T-helper 2 cell treated with Interferon-gamma antibody and Interleukin-4, amounts not matched to agents 5 μg/mL and 100 μg/mL, for 36 hours (primary cell): Measurements from ENCODE around the gene ZRSR2.
A peak's percentile ranks its signal among the peaks of the same experiment; 100 is the strongest.
"Not testable (repeated sequence)": the region's sequence is repeated elsewhere in the genome, so short reads cannot be mapped to it uniquely, and the experiment has no call there.

ENCODE experiments used
- DNase-seq: peaks from one replicate; pipeline ENCODE4 v3.0.0; 2021; ENCODE audit warnings: low spot score
- H3K27ac Mint-ChIP-seq: one replicate; pipeline ENCODE4 v1.8.0; 2021; ENCODE audit warnings: mild to moderate bottlenecking, mixed read lengths
- H3K27me3 Mint-ChIP-seq: one replicate; pipeline ENCODE4 v1.8.0; 2021; ENCODE audit warnings: low read depth, mixed read lengths
- H3K36me3 Mint-ChIP-seq: one replicate; pipeline ENCODE4 v1.8.0; 2021; ENCODE audit warnings: low read depth, mixed read lengths
- H3K4me1 Mint-ChIP-seq: one replicate; pipeline ENCODE4 v1.8.0; 2021; ENCODE audit warnings: low read depth, mixed read lengths
- H3K4me3 Mint-ChIP-seq: one replicate; pipeline ENCODE4 v1.8.0; 2022; ENCODE audit warnings: mild to moderate bottlenecking, moderate library complexity, mixed read lengths
- H3K9me3 Mint-ChIP-seq: one replicate; pipeline ENCODE4 v1.8.0; 2021; ENCODE audit warnings: mixed read lengths

The ZRSR2 gene

DNA sequence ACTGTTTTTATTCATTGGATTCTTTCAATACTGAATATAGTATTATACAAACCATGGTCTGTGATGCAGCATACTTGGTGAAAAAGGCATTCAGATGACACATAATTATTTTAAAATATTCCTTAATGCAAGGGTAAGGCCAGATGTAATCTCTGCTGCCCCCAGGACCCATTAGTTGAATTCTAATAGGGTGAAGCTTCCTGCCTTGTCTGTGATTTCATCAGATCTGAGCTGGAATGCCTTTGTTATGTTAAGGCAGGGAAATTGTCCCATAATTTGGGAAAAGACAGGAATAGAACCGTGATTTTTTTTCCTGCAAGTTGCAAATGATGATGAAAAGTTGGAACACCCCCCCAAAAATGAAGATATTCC lies 26.1 kb downstream of the ZRSR2 start:
- Mint-ChIP-seq H3K36me3 (peaks cover 49% of the 10 kb centered on the region), H3K4me3 (peak overlapping the region; percentile 74), H3K9me3 (no peaks in the 10 kb centered on the region), H3K27ac (peak overlapping the region; percentile 72), H3K4me1 (peaks cover 40% of the 10 kb centered on the region), H3K27me3 (no peaks in the 10 kb centered on the region)
- no peak for DNase-seq

DNA sequence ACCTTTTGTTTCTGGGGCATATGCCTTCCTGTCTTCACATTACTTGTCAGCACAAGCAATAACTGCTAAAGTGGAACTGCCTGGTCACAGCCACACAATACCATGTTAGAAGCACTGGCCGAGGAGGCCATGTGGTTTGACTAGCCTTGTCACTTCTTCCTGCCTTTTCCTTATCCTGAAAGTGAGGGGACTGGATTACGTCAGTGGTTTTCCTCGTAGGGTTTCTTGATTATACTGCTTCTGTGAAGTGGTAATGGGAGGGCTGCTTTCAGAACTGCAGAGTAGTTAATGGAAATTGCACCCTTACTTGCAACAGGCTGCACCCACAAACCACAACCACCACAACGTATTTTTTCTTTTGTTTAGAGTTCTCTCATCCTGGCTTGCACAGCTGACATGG lies 26.6 kb downstream of the ZRSR2 start:
- Mint-ChIP-seq H3K36me3 (peaks cover 48% of the 10 kb centered on the region), H3K9me3 (no peaks in the 10 kb centered on the region), H3K4me1 (peaks cover 41% of the 10 kb centered on the region), H3K27ac (peak overlapping the region; percentile 81), H3K27me3 (no peaks in the 10 kb centered on the region), H3K4me3 (peak overlapping the region; percentile 74)
- DNase-seq = peak; percentile 55

DNA sequence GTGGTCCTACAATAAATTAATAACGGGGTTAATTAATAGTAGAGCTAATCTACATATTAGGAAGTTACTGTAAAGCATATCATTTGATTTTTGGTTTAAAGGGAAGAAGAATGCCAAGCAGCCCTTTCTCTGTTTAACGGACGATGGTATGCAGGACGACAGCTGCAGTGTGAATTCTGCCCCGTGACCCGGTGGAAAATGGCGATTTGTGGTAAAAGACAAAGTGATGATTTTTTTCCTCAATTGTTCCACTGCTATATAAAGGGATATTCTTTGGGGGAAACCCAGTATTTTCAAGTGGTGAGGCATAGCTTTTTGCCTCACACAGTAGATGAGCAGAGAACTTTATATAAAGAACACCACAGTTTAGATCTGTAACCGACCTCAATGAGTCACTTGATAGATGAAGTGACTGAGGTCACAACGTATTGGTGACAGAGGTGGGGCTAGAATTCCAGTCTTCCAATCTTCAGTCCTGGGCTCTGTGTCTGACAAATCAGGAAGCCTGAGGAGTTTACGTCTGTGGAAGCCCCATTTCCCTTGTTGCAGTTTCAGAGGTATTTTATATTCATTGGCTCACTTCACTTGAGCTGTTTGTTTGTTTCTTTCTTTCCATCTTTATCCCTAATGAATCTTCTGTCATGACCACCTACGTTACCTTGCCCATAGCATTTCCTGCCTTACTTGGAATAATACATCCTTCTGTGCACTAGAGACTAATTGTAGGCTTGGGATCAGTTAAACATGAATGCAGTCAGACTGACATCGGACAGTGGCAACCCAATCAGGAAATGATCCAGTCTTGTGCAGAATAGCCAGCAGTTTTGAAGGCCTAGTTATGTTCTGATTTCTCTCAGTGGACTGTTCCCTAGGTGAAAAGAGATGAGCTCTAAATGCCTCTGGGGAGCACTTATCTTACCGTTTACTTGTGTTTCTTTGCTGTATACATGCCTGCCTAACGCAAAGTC lies 30.1 kb downstream of the ZRSR2 start:
- no peak overlapping the region for H3K27ac Mint-ChIP-seq
- peaks cover 28% of the 10 kb centered on the region for H3K4me1 Mint-ChIP-seq
- peaks cover 43% of the 10 kb centered on the region for H3K36me3 Mint-ChIP-seq
- DNase-seq = peak; percentile 14
- H3K9me3 Mint-ChIP-seq = no peaks in the 10 kb centered on the region
- H3K4me3 Mint-ChIP-seq = no peak overlapping the region
- H3K27me3 Mint-ChIP-seq = no peaks in the 10 kb centered on the region

DNA sequence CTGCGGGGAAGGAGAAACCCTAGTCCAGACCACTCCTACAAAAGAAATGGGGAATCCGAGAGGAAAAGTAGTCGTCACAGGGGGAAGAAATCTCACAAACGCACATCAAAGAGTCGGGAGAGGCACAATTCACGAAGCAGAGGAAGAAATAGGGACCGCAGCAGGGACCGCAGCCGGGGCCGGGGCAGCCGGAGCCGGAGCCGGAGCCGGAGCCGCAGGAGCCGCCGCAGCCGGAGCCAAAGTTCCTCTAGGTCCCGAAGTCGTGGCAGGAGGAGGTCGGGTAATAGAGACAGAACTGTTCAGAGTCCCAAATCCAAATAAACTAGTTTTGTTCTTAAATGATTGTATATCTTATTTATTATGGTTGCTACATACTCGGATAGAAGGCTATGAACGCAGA lies 32.6 kb downstream of the ZRSR2 start:
- peaks cover 35% of the 10 kb centered on the region for H3K36me3 Mint-ChIP-seq
- DNase-seq = no peak
- H3K4me1 Mint-ChIP-seq = peaks cover 12% of the 10 kb centered on the region
- no peak overlapping the region for H3K27ac Mint-ChIP-seq
- H3K27me3 Mint-ChIP-seq = no peaks in the 10 kb centered on the region
- H3K4me3 Mint-ChIP-seq = no peak overlapping the region
- no peaks in the 10 kb centered on the region for H3K9me3 Mint-ChIP-seq

DNA sequence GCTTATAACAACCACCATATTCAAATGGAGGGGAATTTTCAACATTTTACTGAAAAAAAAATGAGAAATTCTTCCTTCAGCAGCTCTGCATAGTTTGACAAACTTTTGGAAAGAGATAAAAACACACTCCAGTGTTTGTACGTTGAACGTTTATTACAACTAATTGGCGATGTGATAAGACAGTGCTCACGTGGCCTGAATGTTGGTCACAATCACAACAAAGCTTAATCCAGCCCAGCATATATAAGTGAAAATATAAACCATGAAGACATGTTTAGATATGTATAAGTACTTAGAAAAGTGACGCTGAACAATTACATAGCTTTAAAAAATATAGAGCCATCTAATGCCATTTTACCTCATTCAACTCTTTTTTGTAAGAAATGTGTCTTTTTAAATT lies 35.7 kb downstream of the ZRSR2 start:
- H3K36me3 Mint-ChIP-seq = peaks cover 27% of the 10 kb centered on the region
- no peak overlapping the region for H3K27ac Mint-ChIP-seq
- peaks cover 3% of the 10 kb centered on the region for H3K4me1 Mint-ChIP-seq
- H3K9me3 Mint-ChIP-seq = no peaks in the 10 kb centered on the region
- H3K4me3 Mint-ChIP-seq = no peak overlapping the region
- DNase-seq = no peak
- no peaks in the 10 kb centered on the region for H3K27me3 Mint-ChIP-seq

DNA sequence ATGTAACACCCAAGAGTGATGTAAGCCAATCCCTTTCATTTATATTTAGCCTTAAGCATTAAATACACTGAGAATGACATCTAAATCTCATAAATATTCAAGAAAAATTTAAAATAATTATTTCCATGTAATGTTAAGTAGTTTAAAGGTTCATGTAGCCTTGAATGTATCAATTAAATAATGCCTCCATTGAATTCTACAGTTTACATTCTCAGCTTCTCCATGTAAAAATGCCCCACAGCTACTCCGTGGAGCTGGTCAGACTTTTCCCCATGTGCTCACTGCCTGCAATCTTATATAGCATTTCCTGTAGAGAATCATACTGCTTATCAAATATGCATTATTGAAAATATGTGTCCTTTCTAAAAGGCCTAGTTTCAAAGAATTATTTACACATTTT lies 38.9 kb downstream of the ZRSR2 start:
- H3K9me3 Mint-ChIP-seq = no peaks in the 10 kb centered on the region
- no peaks in the 10 kb centered on the region for H3K27me3 Mint-ChIP-seq
- H3K4me1 Mint-ChIP-seq = no peaks in the 10 kb centered on the region
- no peak for DNase-seq
- peaks cover 17% of the 10 kb centered on the region for H3K36me3 Mint-ChIP-seq
- no peak overlapping the region for H3K27ac Mint-ChIP-seq
- H3K4me3 Mint-ChIP-seq = no peak overlapping the region

DNA sequence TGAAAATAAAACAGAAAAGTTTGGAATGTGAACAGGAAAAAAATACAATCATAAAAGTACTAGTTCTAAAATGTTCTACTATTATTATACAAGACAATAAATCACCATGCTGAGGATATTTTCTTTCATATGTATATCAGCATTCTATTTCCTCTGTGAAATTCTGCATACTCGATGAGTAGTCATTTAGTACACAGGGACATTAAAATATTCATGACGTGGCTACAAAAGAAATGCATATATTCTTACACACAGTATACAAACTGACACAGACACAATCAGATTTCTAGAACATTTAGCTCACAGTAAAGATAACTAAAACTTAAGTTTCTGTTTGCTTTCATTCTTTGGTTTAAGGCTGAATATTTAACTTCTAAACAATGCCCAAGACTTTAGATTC lies 41.1 kb downstream of the ZRSR2 start:
- peaks cover 11% of the 10 kb centered on the region for H3K36me3 Mint-ChIP-seq
- not testable (repeated sequence) for H3K4me3 Mint-ChIP-seq, H3K27me3 Mint-ChIP-seq, DNase-seq, H3K9me3 Mint-ChIP-seq, H3K27ac Mint-ChIP-seq, H3K4me1 Mint-ChIP-seq

DNA sequence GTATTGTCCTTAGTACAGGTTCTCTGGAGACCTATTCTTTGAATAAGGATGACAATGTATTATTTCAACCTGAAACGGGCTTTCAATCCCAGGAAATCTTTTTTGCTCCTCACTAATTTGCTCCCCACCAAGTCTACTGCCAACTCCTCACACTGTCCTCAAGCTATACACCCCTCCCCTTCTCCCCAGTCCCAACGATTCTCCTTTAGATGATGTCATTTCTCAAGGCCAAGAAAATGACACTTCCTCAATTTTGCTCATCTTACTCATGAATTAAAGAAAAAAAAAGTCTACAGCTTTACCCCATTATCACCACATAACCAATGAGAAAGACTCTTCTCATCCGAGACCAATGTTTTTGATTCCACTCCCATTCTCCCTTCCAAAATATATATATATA lies 43.8 kb downstream of the ZRSR2 start:
- H3K4me1 Mint-ChIP-seq = no peaks in the 10 kb centered on the region
- no peak overlapping the region for H3K4me3 Mint-ChIP-seq
- no peak for DNase-seq
- no peaks in the 10 kb centered on the region for H3K27me3 Mint-ChIP-seq
- H3K9me3 Mint-ChIP-seq = no peaks in the 10 kb centered on the region
- peaks cover 5% of the 10 kb centered on the region for H3K36me3 Mint-ChIP-seq
- peak overlapping the region; percentile 9 for H3K27ac Mint-ChIP-seq

DNA sequence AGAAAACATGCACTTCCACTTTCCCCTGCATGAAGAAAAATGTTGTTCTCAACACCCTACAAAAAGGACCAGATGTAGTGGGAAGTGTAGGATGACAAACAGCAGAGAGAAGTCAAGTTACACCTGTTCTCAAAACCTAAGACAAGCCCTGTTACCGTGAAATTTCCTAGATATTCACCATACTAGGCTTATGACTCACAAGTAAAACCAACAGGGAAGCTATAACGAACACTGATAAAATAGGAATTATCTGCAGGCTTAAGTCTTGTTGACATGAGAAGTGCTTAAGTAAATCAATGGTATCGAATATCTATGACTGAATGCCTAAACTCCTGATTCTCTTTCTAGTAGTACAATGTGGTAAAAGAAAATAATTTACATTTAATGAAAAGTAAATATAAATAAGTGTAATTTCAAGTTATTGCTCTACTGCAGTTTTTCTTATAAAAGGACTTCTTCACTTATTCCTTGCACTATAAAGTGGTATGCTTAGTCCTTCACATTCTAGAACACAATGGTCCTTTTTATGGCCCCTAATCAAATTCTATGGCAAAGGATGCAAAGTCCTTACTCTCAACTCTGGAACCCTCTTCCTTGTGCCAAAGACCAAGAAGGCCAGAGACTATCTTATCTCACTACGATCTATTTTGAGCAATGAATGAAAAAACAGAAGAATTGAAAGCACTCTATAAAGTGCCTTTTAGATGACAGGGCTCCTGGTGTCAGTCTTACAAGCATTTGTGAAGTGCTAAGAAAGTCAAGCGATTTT lies 44.7 kb downstream of the ZRSR2 start:
- Mint-ChIP-seq H3K9me3 (no peaks in the 10 kb centered on the region), H3K4me3 (no peak overlapping the region), H3K27ac (no peak overlapping the region), H3K27me3 (no peaks in the 10 kb centered on the region), H3K4me1 (no peaks in the 10 kb centered on the region), H3K36me3 (peaks cover 5% of the 10 kb centered on the region)
- DNase-seq = no peak

DNA sequence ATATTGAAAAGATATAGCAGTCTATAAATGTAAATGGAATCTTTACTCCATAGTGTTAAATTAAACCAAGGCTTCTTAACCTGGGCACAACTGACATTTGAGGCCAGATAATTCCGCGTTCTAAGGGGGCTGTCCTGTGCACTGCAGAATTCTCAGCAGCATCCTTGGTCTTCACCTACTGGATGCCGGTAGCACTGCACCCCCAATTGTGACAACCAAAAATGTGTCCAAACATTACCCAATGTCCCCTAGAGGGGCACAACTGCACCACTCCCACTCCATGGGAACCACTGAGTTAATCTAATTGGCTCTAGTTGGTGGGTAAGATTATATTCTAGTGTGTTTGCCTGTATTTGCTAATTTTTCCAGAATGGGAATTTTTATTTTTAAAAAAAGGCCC lies 47.7 kb downstream of the ZRSR2 start:
- Mint-ChIP-seq H3K27ac (no peak overlapping the region), H3K4me3 (no peak overlapping the region), H3K4me1 (no peaks in the 10 kb centered on the region), H3K27me3 (no peaks in the 10 kb centered on the region), H3K36me3 (peaks cover 9% of the 10 kb centered on the region), H3K9me3 (no peaks in the 10 kb centered on the region)
- no peak for DNase-seq

DNA sequence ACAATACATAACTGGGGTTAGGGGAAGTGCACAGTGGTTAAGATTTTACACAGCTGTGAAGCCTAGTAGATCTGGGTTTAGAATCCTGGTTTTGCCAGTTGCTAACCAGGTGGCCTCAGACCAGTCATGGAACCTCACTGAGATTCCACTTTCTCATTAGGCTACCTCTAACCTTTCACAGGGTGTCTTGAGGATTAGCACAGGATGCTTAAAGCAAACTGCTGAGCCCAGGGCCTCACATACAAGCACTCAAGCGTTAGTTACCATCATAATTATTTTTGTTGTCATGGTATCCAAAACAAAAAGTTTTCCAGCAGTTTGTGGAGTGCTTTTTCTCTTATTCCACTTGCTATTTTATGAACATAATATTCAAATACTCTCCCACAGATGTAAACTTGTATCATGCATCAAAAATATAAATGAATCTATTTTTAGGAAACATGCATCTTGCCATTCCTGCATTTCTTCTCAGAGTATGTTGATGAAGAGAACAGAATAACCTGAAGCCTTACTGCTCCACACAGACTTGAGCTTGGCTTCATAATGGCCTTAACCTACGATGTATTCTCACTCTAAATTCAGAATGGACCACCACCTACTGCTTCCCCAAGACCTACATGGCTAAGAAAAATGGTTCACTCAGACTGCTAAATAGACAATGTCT lies 51.7 kb downstream of the ZRSR2 start:
- peaks cover 16% of the 10 kb centered on the region for H3K36me3 Mint-ChIP-seq
- H3K27ac Mint-ChIP-seq = no peak overlapping the region
- no peak for DNase-seq
- H3K27me3 Mint-ChIP-seq = no peaks in the 10 kb centered on the region
- no peaks in the 10 kb centered on the region for H3K9me3 Mint-ChIP-seq
- H3K4me1 Mint-ChIP-seq = no peaks in the 10 kb centered on the region
- no peak overlapping the region for H3K4me3 Mint-ChIP-seq

DNA sequence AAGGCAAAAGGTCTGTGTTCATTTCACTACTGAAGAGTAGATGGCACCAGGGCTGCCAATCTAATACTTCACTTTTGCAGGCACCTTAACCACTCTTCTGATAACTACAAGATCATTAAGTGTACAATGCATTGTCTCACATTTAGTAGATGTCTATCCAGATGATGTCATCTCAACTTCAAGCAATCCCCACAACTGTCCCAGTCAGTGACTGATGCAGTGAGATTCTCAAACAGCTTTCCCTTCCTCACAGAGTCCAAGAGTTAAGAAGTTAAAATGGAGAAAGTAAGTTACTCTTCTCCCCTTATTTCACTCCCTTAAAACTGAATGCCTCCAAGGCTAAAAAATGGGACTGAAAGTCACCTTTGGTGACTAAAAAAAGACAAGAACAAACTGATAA lies 53.7 kb downstream of the ZRSR2 start:
- Mint-ChIP-seq H3K27me3 (no peaks in the 10 kb centered on the region), H3K4me3 (no peak overlapping the region), H3K4me1 (peaks cover 4% of the 10 kb centered on the region), H3K36me3 (peaks cover 19% of the 10 kb centered on the region), H3K27ac (no peak overlapping the region), H3K9me3 (no peaks in the 10 kb centered on the region)
- DNase-seq = no peak

DNA sequence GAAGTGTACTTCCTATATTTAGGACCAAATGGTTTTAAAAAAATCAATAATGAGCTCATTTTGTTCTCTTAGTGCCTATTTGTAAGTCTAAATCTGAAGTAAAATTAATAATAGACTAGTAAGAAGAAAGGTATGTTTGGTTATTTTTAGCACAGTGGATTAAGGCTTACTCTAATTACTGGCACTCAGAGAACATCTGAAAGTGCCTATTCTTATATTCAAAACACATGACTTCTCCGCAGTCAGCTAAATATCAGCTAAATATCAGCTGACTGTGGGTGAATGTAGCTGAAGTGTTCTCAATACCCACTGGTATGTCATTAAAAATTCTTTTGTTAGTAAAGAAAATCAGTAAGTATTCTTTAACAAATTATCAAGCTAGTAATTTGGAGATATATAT lies 58.3 kb downstream of the ZRSR2 start:
- H3K9me3 Mint-ChIP-seq = no peaks in the 10 kb centered on the region
- no peak overlapping the region for H3K4me3 Mint-ChIP-seq
- no peak for DNase-seq
- H3K36me3 Mint-ChIP-seq = peaks cover 30% of the 10 kb centered on the region
- peaks cover 23% of the 10 kb centered on the region for H3K4me1 Mint-ChIP-seq
- no peak overlapping the region for H3K27ac Mint-ChIP-seq
- H3K27me3 Mint-ChIP-seq = no peaks in the 10 kb centered on the region

DNA sequence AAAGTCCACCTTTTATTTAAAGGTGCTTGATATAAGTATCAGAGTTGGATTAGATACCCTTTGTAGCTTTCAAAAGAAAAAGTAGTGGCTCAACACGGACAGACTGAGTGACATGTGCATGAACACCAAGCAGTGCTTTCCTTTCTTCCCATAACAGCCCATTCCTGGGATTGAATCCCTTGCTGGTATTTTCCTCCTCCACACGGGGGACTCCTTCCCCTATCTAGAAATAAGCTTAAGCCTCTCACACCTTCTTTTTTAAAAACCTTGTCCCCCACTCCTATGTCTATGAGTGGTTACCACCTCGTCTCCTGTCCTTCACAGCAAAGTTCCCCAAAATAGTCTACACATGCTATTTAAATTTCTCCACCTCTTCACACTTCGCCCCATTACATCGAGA lies 59.3 kb downstream of the ZRSR2 start:
- H3K4me1 Mint-ChIP-seq = peaks cover 23% of the 10 kb centered on the region
- DNase-seq = no peak
- no peaks in the 10 kb centered on the region for H3K9me3 Mint-ChIP-seq
- H3K4me3 Mint-ChIP-seq = no peak overlapping the region
- no peaks in the 10 kb centered on the region for H3K27me3 Mint-ChIP-seq
- no peak overlapping the region for H3K27ac Mint-ChIP-seq
- peaks cover 26% of the 10 kb centered on the region for H3K36me3 Mint-ChIP-seq
